K562 (cell line): ENCODE measurements around the gene CACNA2D3. TPM values are rescaled to one million over a fixed set of nuclear protein-coding genes. Genes with fewer than 3 reads are reported as not detected.

Experiments used
- FOXJ2 ChIP-seq: fragments of 200-800 bp; sonication (Bioruptor generic); IDR thresholded peaks from 2 replicates; pipeline ENCODE4 v1.6.1; 2016; ENCODE audit warnings: missing genetic modification characterization, missing compliant biosample characterization
- HDAC8 ChIP-seq: fragments of 450-650 bp; IDR thresholded peaks from 2 replicates; pipeline ENCODE4 v1.6.1; 2016; ENCODE audit warnings: mild to moderate bottlenecking, missing genetic modification characterization, moderate library complexity, missing compliant biosample characterization
- NR1H2 ChIP-seq: sonication (generic); formaldehyde crosslinking; IDR thresholded peaks from 2 replicates; pipeline ENCODE4 v1.4.0; 2020; ENCODE audit warnings: mild to moderate bottlenecking, missing genetic modification reagents
- ZNF764 ChIP-seq: fragments of 250-450 bp; sonication (Bioruptor Pico); IDR thresholded peaks from 2 replicates; pipeline ENCODE4 v1.4.0; 2020; ENCODE audit warnings: low read depth, mild to moderate bottlenecking, moderate library complexity
- ZZZ3 ChIP-seq: fragments of 450-650 bp; IDR thresholded peaks from 2 replicates; pipeline ENCODE4 v1.6.1; 2016; ENCODE audit warnings: antibody characterized with exemption, mild to moderate bottlenecking, moderate library complexity
- polyA plus RNA-seq, 8 experiments: library from polyadenylated mRNA; depleted of rRNA in 4 of 8; stranded (reverse) in 5 of 8; unstranded in 3 of 8; fragments of >200 nt; fragmentation: Nextera tagmentation in 2 of 8; fragmentation: Illumina TruSeq in 1 of 8; extraction: Ambion mirVana in 2 of 8; extraction: Trizol in 1 of 8; gene quantifications; 2 replicates each; pipeline versions ENCODE4 v1.2.1 to v1.2.3, GENCODE V29; 2011 to 2014; ENCODE audit warnings: inconsistent platforms in 1 of 8, missing spikeins in 1 of 8
- total RNA-seq, 7 experiments: library from RNA; depleted of rRNA in 6 of 7; stranded (reverse); fragments of >200 nt in 6 of 7; fragmentation: Illumina TruSeq in 2 of 7; extraction: Trizol in 2 of 7; gene quantifications; 2 replicates each; pipeline versions ENCODE4 v1.2.1 to v1.2.3, GENCODE V29; 2011 to 2021; ENCODE audit warnings: low replicate concordance in 1 of 7
- TF ChIP-seq, protein P1 (sequence below): IDR thresholded peaks from 2 replicates; pipeline ENCODE4 v1.6.1; 2012; ENCODE audit warnings: low read depth, low read length, improper control_type of control experiment, borderline replicate concordance
- TF ChIP-seq, protein P2 (sequence below): fragments of 450-650 bp; IDR thresholded peaks from 2 replicates; pipeline ENCODE4 v1.6.1; 2017; ENCODE audit warnings: mild to moderate bottlenecking, moderate library complexity
- TF ChIP-seq, protein P3 (sequence below): fragments of 250-450 bp; sonication (Bioruptor Pico); IDR thresholded peaks from 2 replicates; pipeline ENCODE4 v1.8.0; 2021; ENCODE audit warnings: moderate library complexity, mild to moderate bottlenecking, inconsistent platforms
- TF ChIP-seq, protein P4 (sequence below): sonication (generic); formaldehyde crosslinking; IDR thresholded peaks from 2 replicates; pipeline ENCODE4 v1.8.0; 2022; ENCODE audit warnings: missing genetic modification reagents, mild to moderate bottlenecking, borderline replicate concordance

CACNA2D3 gene
- total and polyA plus RNA-seq, 9 of the 15 experiments (the other 6 are each of a cell fraction or from before 2014, with no cell fraction given) = 0.01 TPM; not detected in 8

DNA sequence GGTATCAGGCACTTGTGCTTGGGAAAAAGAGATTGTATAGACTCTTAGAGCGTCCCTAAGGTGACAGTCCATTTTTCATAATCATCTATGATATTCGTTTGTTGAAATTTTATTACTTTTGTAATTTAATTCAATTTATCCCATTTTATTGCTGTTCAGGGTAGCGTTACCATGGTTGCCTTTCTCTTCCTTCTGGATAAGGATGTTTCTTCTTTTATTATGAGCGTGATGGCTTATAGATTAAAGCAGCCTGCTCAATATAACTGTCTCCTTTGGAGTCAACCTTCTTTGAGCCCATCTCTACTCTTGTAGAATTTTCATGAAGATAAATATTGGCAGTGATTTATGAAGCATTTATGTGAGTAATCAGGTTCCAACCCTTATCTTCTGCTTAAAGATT is 623.5 kb downstream of the CACNA2D3 start (continued):
- TF ChIP-seq, protein P1, sequence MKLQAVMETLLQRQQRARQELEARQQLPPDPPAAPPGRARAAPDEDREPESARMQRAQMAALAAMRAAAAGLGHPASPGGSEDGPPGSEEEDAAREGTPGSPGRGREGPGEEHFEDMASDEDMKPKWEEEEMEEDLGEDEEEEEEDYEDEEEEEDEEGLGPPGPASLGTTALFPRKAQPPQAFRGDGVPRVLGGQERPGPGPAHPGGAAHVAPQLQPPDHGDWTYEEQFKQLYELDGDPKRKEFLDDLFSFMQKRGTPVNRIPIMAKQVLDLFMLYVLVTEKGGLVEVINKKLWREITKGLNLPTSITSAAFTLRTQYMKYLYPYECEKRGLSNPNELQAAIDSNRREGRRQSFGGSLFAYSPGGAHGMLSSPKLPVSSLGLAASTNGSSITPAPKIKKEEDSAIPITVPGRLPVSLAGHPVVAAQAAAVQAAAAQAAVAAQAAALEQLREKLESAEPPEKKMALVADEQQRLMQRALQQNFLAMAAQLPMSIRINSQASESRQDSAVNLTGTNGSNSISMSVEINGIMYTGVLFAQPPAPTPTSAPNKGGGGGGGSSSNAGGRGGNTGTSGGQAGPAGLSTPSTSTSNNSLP = no peak
- TF ChIP-seq, protein P2, sequence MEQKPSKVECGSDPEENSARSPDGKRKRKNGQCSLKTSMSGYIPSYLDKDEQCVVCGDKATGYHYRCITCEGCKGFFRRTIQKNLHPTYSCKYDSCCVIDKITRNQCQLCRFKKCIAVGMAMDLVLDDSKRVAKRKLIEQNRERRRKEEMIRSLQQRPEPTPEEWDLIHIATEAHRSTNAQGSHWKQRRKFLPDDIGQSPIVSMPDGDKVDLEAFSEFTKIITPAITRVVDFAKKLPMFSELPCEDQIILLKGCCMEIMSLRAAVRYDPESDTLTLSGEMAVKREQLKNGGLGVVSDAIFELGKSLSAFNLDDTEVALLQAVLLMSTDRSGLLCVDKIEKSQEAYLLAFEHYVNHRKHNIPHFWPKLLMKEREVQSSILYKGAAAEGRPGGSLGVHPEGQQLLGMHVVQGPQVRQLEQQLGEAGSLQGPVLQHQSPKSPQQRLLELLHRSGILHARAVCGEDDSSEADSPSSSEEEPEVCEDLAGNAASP = no peak
- TF ChIP-seq HDAC8 (tag) (no peak), ZNF764 (no peak), ZZZ3 (no peak), FOXJ2 (tag) (no peak), NR1H2 (CRISPR knock-in tag) (no peak)
- TF ChIP-seq, protein P3, sequence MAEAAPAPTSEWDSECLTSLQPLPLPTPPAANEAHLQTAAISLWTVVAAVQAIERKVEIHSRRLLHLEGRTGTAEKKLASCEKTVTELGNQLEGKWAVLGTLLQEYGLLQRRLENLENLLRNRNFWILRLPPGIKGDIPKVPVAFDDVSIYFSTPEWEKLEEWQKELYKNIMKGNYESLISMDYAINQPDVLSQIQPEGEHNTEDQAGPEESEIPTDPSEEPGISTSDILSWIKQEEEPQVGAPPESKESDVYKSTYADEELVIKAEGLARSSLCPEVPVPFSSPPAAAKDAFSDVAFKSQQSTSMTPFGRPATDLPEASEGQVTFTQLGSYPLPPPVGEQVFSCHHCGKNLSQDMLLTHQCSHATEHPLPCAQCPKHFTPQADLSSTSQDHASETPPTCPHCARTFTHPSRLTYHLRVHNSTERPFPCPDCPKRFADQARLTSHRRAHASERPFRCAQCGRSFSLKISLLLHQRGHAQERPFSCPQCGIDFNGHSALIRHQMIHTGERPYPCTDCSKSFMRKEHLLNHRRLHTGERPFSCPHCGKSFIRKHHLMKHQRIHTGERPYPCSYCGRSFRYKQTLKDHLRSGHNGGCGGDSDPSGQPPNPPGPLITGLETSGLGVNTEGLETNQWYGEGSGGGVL = no peak
- TF ChIP-seq, protein P4, sequence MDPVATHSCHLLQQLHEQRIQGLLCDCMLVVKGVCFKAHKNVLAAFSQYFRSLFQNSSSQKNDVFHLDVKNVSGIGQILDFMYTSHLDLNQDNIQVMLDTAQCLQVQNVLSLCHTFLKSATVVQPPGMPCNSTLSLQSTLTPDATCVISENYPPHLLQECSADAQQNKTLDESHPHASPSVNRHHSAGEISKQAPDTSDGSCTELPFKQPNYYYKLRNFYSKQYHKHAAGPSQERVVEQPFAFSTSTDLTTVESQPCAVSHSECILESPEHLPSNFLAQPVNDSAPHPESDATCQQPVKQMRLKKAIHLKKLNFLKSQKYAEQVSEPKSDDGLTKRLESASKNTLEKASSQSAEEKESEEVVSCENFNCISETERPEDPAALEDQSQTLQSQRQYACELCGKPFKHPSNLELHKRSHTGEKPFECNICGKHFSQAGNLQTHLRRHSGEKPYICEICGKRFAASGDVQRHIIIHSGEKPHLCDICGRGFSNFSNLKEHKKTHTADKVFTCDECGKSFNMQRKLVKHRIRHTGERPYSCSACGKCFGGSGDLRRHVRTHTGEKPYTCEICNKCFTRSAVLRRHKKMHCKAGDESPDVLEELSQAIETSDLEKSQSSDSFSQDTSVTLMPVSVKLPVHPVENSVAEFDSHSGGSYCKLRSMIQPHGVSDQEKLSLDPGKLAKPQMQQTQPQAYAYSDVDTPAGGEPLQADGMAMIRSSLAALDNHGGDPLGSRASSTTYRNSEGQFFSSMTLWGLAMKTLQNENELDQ = no peak
